H9 (cell line): Measurements from ENCODE around the gene ACTN4. TPM values are rescaled to one million over a fixed set of nuclear protein-coding genes. Genes with fewer than 3 reads are reported as not detected.
"Not testable (repeated sequence)": the region's sequence is repeated elsewhere in the genome, so short reads cannot be mapped to it uniquely, and the experiment has no call there.

Source experiments
- DNase-seq: peaks from one replicate; pipeline ENCODE4 v3.0.0-alpha.2; 2017
- H2AFZ ChIP-seq: one replicate; pipeline ENCODE4 v1.6.1; 2013; ENCODE audit warnings: mild to moderate bottlenecking, low read length, control low read depth, moderate library complexity
- H2AK5ac ChIP-seq: 2 replicates; pipeline ENCODE4 v1.6.1; 2013; ENCODE audit warnings: low read length, control low read depth, mixed read lengths; ENCODE audit not compliant: insufficient read length
- H2BK120ac ChIP-seq: one replicate; pipeline ENCODE4 v1.6.1; 2013; ENCODE audit warnings: low read depth, mild to moderate bottlenecking, low read length, control low read depth, inconsistent platforms; ENCODE audit not compliant: poor library complexity, severe bottlenecking
- H2BK12ac ChIP-seq: 2 replicates; pipeline ENCODE4 v1.6.1; 2013; ENCODE audit warnings: low read length, control low read depth, mixed read lengths, low read depth; ENCODE audit not compliant: insufficient read length
- H2BK15ac ChIP-seq: 2 replicates; pipeline ENCODE4 v1.6.1; 2013; ENCODE audit warnings: low read depth, low read length, control low read depth
- H2BK20ac ChIP-seq: one replicate; pipeline ENCODE4 v1.6.1; 2013; ENCODE audit warnings: low read depth, mild to moderate bottlenecking, low read length, control low read depth, inconsistent platforms; ENCODE audit not compliant: poor library complexity, severe bottlenecking
- H2BK5ac ChIP-seq: 2 replicates; pipeline ENCODE4 v1.6.1; 2013; ENCODE audit warnings: low read length, control low read depth, mixed read lengths; ENCODE audit not compliant: insufficient read length
- H3K14ac ChIP-seq: 2 replicates; pipeline ENCODE4 v1.6.1; 2013; ENCODE audit warnings: low read length, control low read depth; ENCODE audit not compliant: insufficient read depth
- H3K18ac ChIP-seq: 2 replicates; pipeline ENCODE4 v1.6.1; 2013; ENCODE audit warnings: low read depth, mild to moderate bottlenecking, mixed read lengths, low read length, control low read depth; ENCODE audit not compliant: insufficient read length
- H3K23ac ChIP-seq: 2 replicates; pipeline ENCODE4 v1.6.1; 2013; ENCODE audit warnings: low read length, control low read depth, mixed read lengths, low read depth; ENCODE audit not compliant: insufficient read length
- H3K23me2 ChIP-seq: 2 replicates; pipeline ENCODE4 v1.6.1; 2013; ENCODE audit warnings: low read depth, mild to moderate bottlenecking, mixed read lengths, low read length, control low read depth; ENCODE audit not compliant: insufficient read length, poor library complexity, severe bottlenecking
- H3K27ac ChIP-seq: 2 replicates; pipeline ENCODE4 v1.5.1; 2013; ENCODE audit warnings: low read length, control low read depth, mixed read lengths, low read depth; ENCODE audit not compliant: insufficient read length
- H3K27me3 ChIP-seq: 2 replicates; pipeline ENCODE4 v1.6.1; 2013; ENCODE audit warnings: low read length, control low read depth, inconsistent platforms; ENCODE audit not compliant: insufficient read depth
- H3K4ac ChIP-seq: 2 replicates; pipeline ENCODE4 v1.6.1; 2013; ENCODE audit warnings: low read depth, mild to moderate bottlenecking, control low read depth, inconsistent platforms, low read length, moderate library complexity
- H3K4me1 ChIP-seq: 2 replicates; pipeline ENCODE4 v1.6.1; 2013; ENCODE audit warnings: low read length, control low read depth, inconsistent platforms; ENCODE audit not compliant: insufficient read depth
- H3K4me2 ChIP-seq: 2 replicates; pipeline ENCODE4 v1.6.1; 2013; ENCODE audit warnings: low read length, control low read depth, mixed read lengths; ENCODE audit not compliant: insufficient read length, insufficient read depth
- H3K56ac ChIP-seq: 2 replicates; pipeline ENCODE4 v1.6.1; 2013; ENCODE audit warnings: low read depth, mild to moderate bottlenecking, mixed read lengths, low read length, control low read depth; ENCODE audit not compliant: insufficient read length
- H3K79me1 ChIP-seq: 2 replicates; pipeline ENCODE4 v1.6.1; 2013; ENCODE audit warnings: low read depth, mild to moderate bottlenecking, moderate library complexity, low read length, control low read depth, inconsistent platforms; ENCODE audit not compliant: insufficient read depth, poor library complexity, severe bottlenecking
- H3K79me2 ChIP-seq: 2 replicates; pipeline ENCODE4 v1.6.1; 2013; ENCODE audit warnings: low read length, control low read depth, inconsistent platforms; ENCODE audit not compliant: insufficient read depth
- H3K9ac ChIP-seq: 2 replicates; pipeline ENCODE4 v1.6.1; 2013; ENCODE audit warnings: low read length, control low read depth, mixed read lengths; ENCODE audit not compliant: insufficient read length; ENCODE audit errors: extremely low read depth
- H3K9me3 ChIP-seq: one replicate; pipeline ENCODE4 v1.6.1; 2013; ENCODE audit warnings: low read depth, low read length, inconsistent platforms; ENCODE audit not compliant: control insufficient read depth
- H3T11ph ChIP-seq: one replicate; pipeline ENCODE4 v1.6.1; 2013; ENCODE audit warnings: mild to moderate bottlenecking, low read length, control low read depth, inconsistent platforms
- H4K20me1 ChIP-seq: one replicate; pipeline ENCODE4 v1.6.1; 2013; ENCODE audit not compliant: control insufficient read depth, insufficient read length, insufficient read depth
- H4K5ac ChIP-seq: 2 replicates; pipeline ENCODE4 v1.6.1; 2013; ENCODE audit warnings: low read depth, mild to moderate bottlenecking, mixed read lengths, low read length, control low read depth; ENCODE audit not compliant: insufficient read length
- H4K8ac ChIP-seq: replicated peaks from 2 replicates; pipeline ENCODE4 v1.6.1; 2013; ENCODE audit warnings: low read length, control low read depth, mixed read lengths, low read depth; ENCODE audit not compliant: insufficient read length
- H4K91ac ChIP-seq: 2 replicates; pipeline ENCODE4 v1.6.1; 2013; ENCODE audit warnings: low read depth, mild to moderate bottlenecking, moderate library complexity, mixed read lengths, low read length, control low read depth; ENCODE audit not compliant: insufficient read length
- H3K27ac Mint-ChIP-seq, 3 experiments: 2 replicates in 2 of 3; 3 replicates in 1 of 3; pipeline ENCODE4 v1.8.0; 2020 to 2021; ENCODE audit warnings: mixed read lengths in 3 of 3, mild to moderate bottlenecking in 1 of 3, moderate library complexity in 1 of 3
- H3K27me3 Mint-ChIP-seq: 2 replicates; pipeline ENCODE4 v1.8.0; 2021; ENCODE audit warnings: low read depth, mild to moderate bottlenecking, moderate library complexity, mixed read lengths
- H3K36me3 Mint-ChIP-seq, 3 experiments: 2 replicates in 2 of 3; 3 replicates in 1 of 3; pipeline ENCODE4 v1.8.0; 2020 to 2021; ENCODE audit warnings: low read depth in 3 of 3, mixed read lengths in 3 of 3; ENCODE audit not compliant: insufficient read depth in 1 of 3
- H3K4me1 Mint-ChIP-seq, 2 experiments: 2 replicates each; pipeline ENCODE4 v1.8.0; 2020; ENCODE audit warnings: mixed read lengths in 2 of 2
- H3K4me3 Mint-ChIP-seq, 2 experiments: 2 replicates in 1 of 2; 3 replicates in 1 of 2; pipeline ENCODE4 v1.8.0; 2020 to 2021; ENCODE audit warnings: mild to moderate bottlenecking in 2 of 2, mixed read lengths in 2 of 2, moderate library complexity in 1 of 2
- H3K9me3 Mint-ChIP-seq, 2 experiments: 2 replicates in 1 of 2; 3 replicates in 1 of 2; pipeline ENCODE4 v1.8.0; 2020; ENCODE audit warnings: mild to moderate bottlenecking in 2 of 2, mixed read lengths in 2 of 2, moderate library complexity in 1 of 2
- WGBS: extraction: QIAGEN DNeasy Blood & Tissue Kit; methylation state at CpG from one replicate; pipeline ENCODE4 v1.1.7; 2013; ENCODE audit warnings: missing lambda C conversion rate, low lambda C conversion rate, mixed read lengths; ENCODE audit not compliant: insufficient read length; ENCODE audit errors: extremely low coverage; 5-methylcytosine and 5-hydroxymethylcytosine counted together
- total RNA-seq: library from RNA; stranded (reverse); gene quantifications from 2 replicates; pipeline ENCODE4 v1.2.1, GENCODE V29; 2021
- TF ChIP-seq, protein P1 (sequence below): fragments of 200-600 bp; sonication (generic); conservative IDR thresholded peaks from 3 replicates; pipeline ENCODE4 v1.8.0; 2021; ENCODE audit warnings: antibody characterized with exemption, mild to moderate bottlenecking

ACTN4 gene
- total RNA-seq, 1 experiment from 2014 or later = 369 TPM

GRCh38 chr19:38769635-38770211 is 122.3 kb downstream of the ACTN4 start:
- peak overlapping the region; percentile 84 for H4K8ac ChIP-seq
- H3K9ac ChIP-seq = no peak overlapping the region
- no peak overlapping the region for H3K27ac ChIP-seq
- no peak overlapping the region for H2AK5ac ChIP-seq
- peak overlapping the region; percentile 85 for H3K14ac ChIP-seq
- no peaks in the 10 kb centered on the region for H4K20me1 ChIP-seq
- no peak overlapping the region for H2BK5ac ChIP-seq
- H3T11ph ChIP-seq = no peak overlapping the region
- no peak overlapping the region for H4K5ac ChIP-seq
- H3K27me3 ChIP-seq = no peaks in the 10 kb centered on the region
- H3K27me3 Mint-ChIP-seq = peaks cover 7% of the 10 kb centered on the region; the same call in 1 of the 2 replicates
- no peak overlapping the region for H2BK120ac ChIP-seq
- no peak overlapping the region for H2BK20ac ChIP-seq
- H3K4me1 Mint-ChIP-seq = peaks cover 0 to 10% of the 10 kb centered on the region in 2 experiments; a peak in 2 of 4 replicates
- peak overlapping the region in 1 of 2 experiments; percentile 1; a peak in 3 of 5 replicates for H3K4me3 Mint-ChIP-seq
- H3K4me1 ChIP-seq = peaks cover 4% of the 10 kb centered on the region; the same call in 1 of the 2 replicates
- no peak overlapping the region for H3K56ac ChIP-seq
- H2AFZ ChIP-seq = peak overlapping the region; percentile 75
- peak; percentile 85 for DNase-seq
- peak overlapping the region; percentile 67 for H2BK12ac ChIP-seq
- H3K4me2 ChIP-seq = peak overlapping the region; percentile 17
- no peaks in the 10 kb centered on the region; a peak in 1 of 5 replicates for H3K9me3 Mint-ChIP-seq
- TF ChIP-seq, protein P1, sequence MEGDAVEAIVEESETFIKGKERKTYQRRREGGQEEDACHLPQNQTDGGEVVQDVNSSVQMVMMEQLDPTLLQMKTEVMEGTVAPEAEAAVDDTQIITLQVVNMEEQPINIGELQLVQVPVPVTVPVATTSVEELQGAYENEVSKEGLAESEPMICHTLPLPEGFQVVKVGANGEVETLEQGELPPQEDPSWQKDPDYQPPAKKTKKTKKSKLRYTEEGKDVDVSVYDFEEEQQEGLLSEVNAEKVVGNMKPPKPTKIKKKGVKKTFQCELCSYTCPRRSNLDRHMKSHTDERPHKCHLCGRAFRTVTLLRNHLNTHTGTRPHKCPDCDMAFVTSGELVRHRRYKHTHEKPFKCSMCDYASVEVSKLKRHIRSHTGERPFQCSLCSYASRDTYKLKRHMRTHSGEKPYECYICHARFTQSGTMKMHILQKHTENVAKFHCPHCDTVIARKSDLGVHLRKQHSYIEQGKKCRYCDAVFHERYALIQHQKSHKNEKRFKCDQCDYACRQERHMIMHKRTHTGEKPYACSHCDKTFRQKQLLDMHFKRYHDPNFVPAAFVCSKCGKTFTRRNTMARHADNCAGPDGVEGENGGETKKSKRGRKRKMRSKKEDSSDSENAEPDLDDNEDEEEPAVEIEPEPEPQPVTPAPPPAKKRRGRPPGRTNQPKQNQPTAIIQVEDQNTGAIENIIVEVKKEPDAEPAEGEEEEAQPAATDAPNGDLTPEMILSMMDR = peak; percentile 93
- H3K9me3 ChIP-seq = no peaks in the 10 kb centered on the region
- H4K91ac ChIP-seq = no peak overlapping the region
- H3K79me1 ChIP-seq = no peaks in the 10 kb centered on the region
- H3K4ac ChIP-seq = no peak overlapping the region
- peaks cover 4% of the 10 kb centered on the region for H3K23me2 ChIP-seq
- H3K27ac Mint-ChIP-seq = no peak overlapping the region
- peak overlapping the region; percentile 96 for H3K18ac ChIP-seq
- H3K36me3 Mint-ChIP-seq = no peaks in the 10 kb centered on the region
- H3K79me2 ChIP-seq = no peaks in the 10 kb centered on the region
- no peak overlapping the region for H2BK15ac ChIP-seq
- no peak overlapping the region for H3K23ac ChIP-seq
- WGBS = no CpG with 5 or more reads among the region's 42 CpGs

- H2BK15ac ChIP-seq, H3T11ph ChIP-seq, H3K27me3 ChIP-seq, H2BK5ac ChIP-seq, H3K9ac ChIP-seq, H3K14ac ChIP-seq, H2AFZ ChIP-seq, H2BK120ac ChIP-seq, H3K23me2 ChIP-seq, H3K18ac ChIP-seq, H3K27ac ChIP-seq, H4K91ac ChIP-seq, H3K4me1 ChIP-seq, H3K27ac Mint-ChIP-seq, H3K4me3 Mint-ChIP-seq, H3K4me1 Mint-ChIP-seq, H3K27me3 Mint-ChIP-seq, H3K36me3 Mint-ChIP-seq, H4K5ac ChIP-seq, H3K9me3 ChIP-seq, H3K79me2 ChIP-seq, H4K8ac ChIP-seq, H3K56ac ChIP-seq, H2BK12ac ChIP-seq, H3K79me1 ChIP-seq, H3K4ac ChIP-seq, H3K23ac ChIP-seq, H4K20me1 ChIP-seq, H3K9me3 Mint-ChIP-seq, H2BK20ac ChIP-seq, H2AK5ac ChIP-seq, DNase-seq: not testable (repeated sequence)
- no CpG with 5 or more reads among the region's 58 CpGs for WGBS
- H3K4me2 ChIP-seq = peak overlapping the region; percentile 17
Observed at GRCh38 chr19:38770228-38770948, 122.9 kb downstream of the ACTN4 start.
